Fibroblast of villous mesenchyme (primary cell): Measurements from ENCODE around the gene THBD. TPM values are rescaled to one million over a fixed set of nuclear protein-coding genes. Genes with fewer than 3 reads are reported as not detected.

Experiments used
- DNase-seq: peaks from one replicate; pipeline ENCODE4 v3.0.0-alpha.2; 2010; ENCODE audit warnings: low read depth
- H3K4me3 ChIP-seq: 2 replicates; pipeline ENCODE4 v1.5.1; 2011; ENCODE audit warnings: low read depth, mild to moderate bottlenecking, low read length
- total RNA-seq: library from RNA; depleted of rRNA; stranded (reverse); fragments of >200 nt; gene quantifications from 2 replicates; pipeline ENCODE4 v1.2.3, GENCODE V29; 2012
- TF ChIP-seq, protein P1 (sequence below): IDR thresholded peaks from 2 replicates; pipeline ENCODE4 v1.5.1; 2012; ENCODE audit warnings: low read depth, mild to moderate bottlenecking, low read length; ENCODE audit not compliant: insufficient read depth

THBD gene, protein sequence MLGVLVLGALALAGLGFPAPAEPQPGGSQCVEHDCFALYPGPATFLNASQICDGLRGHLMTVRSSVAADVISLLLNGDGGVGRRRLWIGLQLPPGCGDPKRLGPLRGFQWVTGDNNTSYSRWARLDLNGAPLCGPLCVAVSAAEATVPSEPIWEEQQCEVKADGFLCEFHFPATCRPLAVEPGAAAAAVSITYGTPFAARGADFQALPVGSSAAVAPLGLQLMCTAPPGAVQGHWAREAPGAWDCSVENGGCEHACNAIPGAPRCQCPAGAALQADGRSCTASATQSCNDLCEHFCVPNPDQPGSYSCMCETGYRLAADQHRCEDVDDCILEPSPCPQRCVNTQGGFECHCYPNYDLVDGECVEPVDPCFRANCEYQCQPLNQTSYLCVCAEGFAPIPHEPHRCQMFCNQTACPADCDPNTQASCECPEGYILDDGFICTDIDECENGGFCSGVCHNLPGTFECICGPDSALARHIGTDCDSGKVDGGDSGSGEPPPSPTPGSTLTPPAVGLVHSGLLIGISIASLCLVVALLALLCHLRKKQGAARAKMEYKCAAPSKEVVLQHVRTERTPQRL
- under 0.01 and 0.32 TPM in 2 replicates for total RNA-seq

DNA sequence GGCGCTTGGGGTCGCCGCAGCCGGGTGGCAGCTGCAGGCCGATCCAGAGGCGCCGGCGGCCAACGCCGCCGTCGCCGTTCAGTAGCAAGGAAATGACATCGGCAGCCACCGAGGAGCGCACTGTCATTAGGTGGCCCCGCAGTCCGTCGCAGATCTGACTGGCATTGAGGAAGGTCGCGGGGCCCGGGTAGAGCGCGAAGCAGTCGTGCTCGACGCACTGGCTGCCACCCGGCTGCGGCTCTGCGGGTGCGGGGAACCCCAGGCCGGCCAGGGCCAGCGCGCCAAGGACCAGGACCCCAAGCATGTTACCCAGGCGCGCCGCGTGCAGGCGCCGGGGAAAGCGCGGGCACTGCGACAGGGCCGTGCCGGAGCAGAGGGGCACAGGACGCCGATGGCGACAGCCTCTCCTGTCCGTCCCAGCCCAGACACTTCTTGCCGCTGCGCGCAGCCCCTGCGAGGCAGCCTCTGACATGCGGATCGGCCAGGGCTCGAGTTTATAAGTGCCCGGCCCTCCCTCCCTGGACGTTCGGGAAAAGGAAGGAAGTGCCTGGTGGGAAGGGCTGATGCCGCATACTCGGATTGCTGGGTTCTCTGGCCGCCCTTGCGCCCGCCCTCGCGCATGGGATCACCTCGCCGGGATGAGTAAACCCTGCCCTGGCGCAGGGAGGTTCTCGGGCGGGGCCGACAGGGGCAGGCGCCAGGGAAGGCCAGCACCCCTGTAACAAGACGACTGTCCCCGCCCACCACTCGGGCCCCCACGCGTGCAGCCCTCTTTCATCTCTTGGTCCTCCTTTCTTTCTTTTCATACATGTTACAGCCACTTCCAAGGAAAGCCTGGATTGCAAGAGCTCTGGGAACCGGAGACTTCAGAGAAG, at the start of gene THBD:
THBD (minus strand) TSS at position 472 of the 875 bp plus-strand sequence; CDS start at position 304, 168 bp downstream.
- peak within 1 kb of the TSS; percentile 54 for H3K4me3 ChIP-seq
- DNase-seq, result peak; percentile 63
- TF ChIP-seq, protein P1, sequence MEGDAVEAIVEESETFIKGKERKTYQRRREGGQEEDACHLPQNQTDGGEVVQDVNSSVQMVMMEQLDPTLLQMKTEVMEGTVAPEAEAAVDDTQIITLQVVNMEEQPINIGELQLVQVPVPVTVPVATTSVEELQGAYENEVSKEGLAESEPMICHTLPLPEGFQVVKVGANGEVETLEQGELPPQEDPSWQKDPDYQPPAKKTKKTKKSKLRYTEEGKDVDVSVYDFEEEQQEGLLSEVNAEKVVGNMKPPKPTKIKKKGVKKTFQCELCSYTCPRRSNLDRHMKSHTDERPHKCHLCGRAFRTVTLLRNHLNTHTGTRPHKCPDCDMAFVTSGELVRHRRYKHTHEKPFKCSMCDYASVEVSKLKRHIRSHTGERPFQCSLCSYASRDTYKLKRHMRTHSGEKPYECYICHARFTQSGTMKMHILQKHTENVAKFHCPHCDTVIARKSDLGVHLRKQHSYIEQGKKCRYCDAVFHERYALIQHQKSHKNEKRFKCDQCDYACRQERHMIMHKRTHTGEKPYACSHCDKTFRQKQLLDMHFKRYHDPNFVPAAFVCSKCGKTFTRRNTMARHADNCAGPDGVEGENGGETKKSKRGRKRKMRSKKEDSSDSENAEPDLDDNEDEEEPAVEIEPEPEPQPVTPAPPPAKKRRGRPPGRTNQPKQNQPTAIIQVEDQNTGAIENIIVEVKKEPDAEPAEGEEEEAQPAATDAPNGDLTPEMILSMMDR, result no peak

DNA sequence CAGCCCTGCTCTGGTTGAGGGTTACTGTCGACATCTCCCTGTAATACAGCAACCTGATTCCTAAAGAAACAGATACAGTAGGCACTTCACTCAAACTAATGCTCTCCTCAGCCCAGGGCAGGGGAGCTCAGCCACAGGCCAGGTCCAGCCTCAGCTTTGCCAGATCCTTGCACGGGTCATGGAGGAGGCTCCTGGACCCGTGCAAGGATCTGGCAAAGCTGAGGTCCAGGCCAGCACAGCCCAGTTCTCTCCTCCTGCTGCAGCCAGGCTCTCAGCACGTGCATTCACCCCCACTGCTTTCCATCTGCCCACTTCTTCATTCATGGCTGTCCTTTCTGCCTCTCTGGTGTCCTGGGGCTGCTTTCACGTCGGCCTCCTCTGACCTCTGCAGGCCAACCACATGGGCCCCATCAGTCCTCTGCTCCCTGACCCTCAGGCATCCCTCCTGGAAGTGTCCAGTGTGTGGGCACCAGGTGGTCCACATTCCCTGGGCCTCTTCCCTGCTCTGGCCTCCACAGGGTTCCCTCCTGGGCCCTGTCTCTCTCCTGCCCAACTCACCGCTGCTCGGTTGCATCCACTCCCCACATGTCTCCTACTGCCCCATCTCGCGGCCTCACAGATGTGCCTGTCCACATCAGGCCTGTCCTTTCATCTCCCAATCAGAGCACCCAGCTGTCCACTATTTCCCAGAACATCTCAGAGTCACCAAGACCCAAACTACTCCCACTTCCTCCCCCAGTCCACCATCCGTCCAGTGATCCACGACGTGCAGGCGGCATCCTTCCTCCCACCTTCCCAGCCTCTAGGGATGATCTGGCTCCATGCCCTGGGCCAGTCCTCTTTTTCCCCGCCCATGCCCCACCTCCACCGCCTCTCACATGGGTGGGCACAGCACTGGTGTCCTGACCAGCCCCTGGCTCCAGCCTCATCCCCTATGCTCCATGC, 48.4 kb upstream of the THBD start:
- no peak for DNase-seq
- TF ChIP-seq, protein P1, result no peak

DNA sequence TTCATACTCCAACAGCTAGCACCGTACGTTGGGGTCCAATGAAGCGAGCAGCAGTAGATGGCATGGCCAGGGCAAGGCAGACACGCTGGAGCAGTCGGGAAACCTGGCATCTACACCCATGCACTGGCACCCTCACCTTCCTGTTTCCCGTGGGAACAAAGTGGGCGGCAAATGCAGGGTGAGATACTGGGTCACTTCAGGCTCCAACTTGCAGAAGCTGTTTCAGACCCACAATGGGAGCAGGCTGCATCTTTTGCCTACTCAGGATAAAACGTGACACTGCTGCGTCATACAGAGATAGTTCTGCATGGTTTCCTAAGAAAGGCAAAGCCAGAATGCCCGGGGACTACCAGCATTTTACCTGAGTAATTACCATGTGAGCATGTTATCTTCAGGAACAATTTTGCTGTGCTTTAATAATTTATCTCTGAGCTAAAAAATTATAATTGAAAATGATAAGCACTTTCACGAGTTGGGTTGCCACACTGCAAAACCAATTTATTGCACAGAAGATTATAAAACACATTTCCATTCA, 47.6 kb upstream of the THBD start:
- DNase-seq, result no peak
- H3K4me3 ChIP-seq, result no peak overlapping the region
- TF ChIP-seq, protein P1, result no peak

More for the DNA sequence above, 48.4 kb upstream of the THBD start:
- H3K4me3 ChIP-seq, result no peak overlapping the region

DNA sequence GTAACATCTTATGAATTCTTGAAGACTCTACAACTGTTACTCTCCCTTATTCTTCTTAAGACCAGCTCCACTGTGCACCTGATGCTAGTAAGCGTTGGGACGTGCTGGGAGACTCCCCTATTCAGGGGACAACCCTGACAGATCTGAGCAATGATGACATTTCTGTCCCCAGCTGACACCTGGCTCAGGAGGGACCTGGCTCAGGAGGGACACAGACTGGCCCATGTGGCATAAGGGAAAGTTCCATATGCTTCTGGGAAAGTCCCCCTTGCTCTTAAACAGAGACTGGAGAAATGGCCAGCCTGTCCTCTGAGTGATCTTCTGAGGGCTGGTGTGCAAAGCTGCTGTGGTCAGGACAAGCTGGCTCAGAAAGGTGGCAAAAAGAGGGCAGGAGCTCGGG, 46.6 kb upstream of the THBD start:
- TF ChIP-seq, protein P1, result no peak
- no peak for DNase-seq
- H3K4me3 ChIP-seq, result no peak overlapping the region

DNA sequence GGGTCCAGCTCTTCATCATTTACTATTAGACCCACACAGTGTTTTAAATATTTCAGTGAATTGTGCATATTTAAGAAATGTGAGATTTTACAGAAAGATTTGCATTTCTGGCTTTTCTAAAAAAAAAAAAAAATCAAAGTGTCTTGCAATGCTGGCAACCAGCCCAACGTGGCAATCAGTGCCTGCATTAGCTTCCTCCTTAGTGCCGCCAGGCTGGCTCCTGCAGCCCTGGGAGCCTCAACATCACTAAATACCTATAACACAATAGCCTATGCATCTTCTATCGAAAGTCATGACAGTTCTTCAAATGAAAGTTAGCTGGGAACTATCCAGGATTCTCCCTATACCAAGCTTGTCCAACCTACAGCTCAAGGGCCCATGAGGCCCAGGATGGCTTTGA, 46.0 kb upstream of the THBD start:
- no peak for DNase-seq
- H3K4me3 ChIP-seq, result no peak overlapping the region

More for the DNA sequence above, 46.0 kb upstream of the THBD start:
- TF ChIP-seq, protein P1, result no peak
